Embryonic facial prominence (tissue), 1 donor: ENCODE measurements around the gene ZWILCH.
"Not testable (repeated sequence)": the region's sequence is repeated elsewhere in the genome, so short reads cannot be mapped to it uniquely, and the experiment has no call there.

Experiments used
- DNase-seq: peaks from one replicate; pipeline ENCODE4 v3.0.0-alpha.2; 2016; ENCODE audit errors: extremely low spot score

Gene ZWILCH

GRCh38 chr15:66581972-66582537 is 76.9 kb downstream of the ZWILCH start:
- no peak for DNase-seq

- no peak for DNase-seq
These were observed 81.2 kb downstream of the ZWILCH start for GRCh38 chr15:66586155-66586976.

GRCh38 chr15:66587020-66587419 is 81.9 kb downstream of the ZWILCH start:
- no peak for DNase-seq

GRCh38 chr15:66587749-66588148 is 82.6 kb downstream of the ZWILCH start:
- DNase-seq, result no peak

GRCh38 chr15:66588537-66588936 is 83.4 kb downstream of the ZWILCH start:
- DNase-seq, result no peak

- DNase-seq, result no peak
These were observed 83.8 kb downstream of the ZWILCH start for GRCh38 chr15:66588971-66589370.

- not testable (repeated sequence) for DNase-seq
These were observed 84.3 kb downstream of the ZWILCH start for GRCh38 chr15:66589429-66589828.

- DNase-seq, result no peak
These were observed 85.3 kb downstream of the ZWILCH start for GRCh38 chr15:66590435-66590834.

- no peak for DNase-seq
These were observed 86.3 kb downstream of the ZWILCH start for GRCh38 chr15:66591322-66591862.

- DNase-seq, result no peak
These were observed 87.5 kb downstream of the ZWILCH start for GRCh38 chr15:66592505-66593218.

- no peak for DNase-seq
These were observed 88.2 kb downstream of the ZWILCH start for GRCh38 chr15:66593219-66593780.

- no peak for DNase-seq
These were observed 89.2 kb downstream of the ZWILCH start for GRCh38 chr15:66594344-66594743.

GRCh38 chr15:66594836-66595235 is 89.7 kb downstream of the ZWILCH start:
- DNase-seq, result no peak

GRCh38 chr15:66595332-66595731 is 90.2 kb downstream of the ZWILCH start:
- DNase-seq, result no peak

- no peak for DNase-seq
These were observed 90.9 kb downstream of the ZWILCH start for GRCh38 chr15:66595931-66596545.

GRCh38 chr15:66598095-66598815 is 93.1 kb downstream of the ZWILCH start:
- no peak for DNase-seq
